IgD-negative memory B cell (primary cell): Measurements from ENCODE around the gene HOMER2. TPM values are rescaled to one million over a fixed set of nuclear protein-coding genes. Genes with fewer than 3 reads are reported as not detected.

Source experiments
- polyA plus RNA-seq: library from polyadenylated mRNA; unstranded; fragments of 300-500 nt; fragmentation: Illumina TruSeq; gene quantifications from one replicate; pipeline ENCODE4 v1.2.3, GENCODE V29; 2021

Gene HOMER2
- polyA plus RNA-seq, 1 donor from 2014 or later, result 2.7 TPM

Other genes starting within 250 kb of the HOMER2 start
- gene AP3B2, start 242.8 kb downstream of the HOMER2 start, polyA plus RNA-seq, result 0.35 TPM
- 0.09 TPM for gene FSD2, start 146.7 kb downstream of the HOMER2 start, polyA plus RNA-seq
- gene WHAMM, start 143.1 kb downstream of the HOMER2 start, polyA plus RNA-seq, result 3.4 TPM
- gene RAMAC, start 33.5 kb upstream of the HOMER2 start, polyA plus RNA-seq, result 38.2 TPM
- gene C15orf40, start 58.9 kb upstream of the HOMER2 start, polyA plus RNA-seq, result 54.5 TPM
- gene BTBD1, start 114.5 kb upstream of the HOMER2 start, polyA plus RNA-seq, result 49.7 TPM
- 0.29 TPM for gene TM6SF1, start 154.9 kb upstream of the HOMER2 start, polyA plus RNA-seq